ENCODE data around the gene EDC4. TPM values are rescaled to one million over a fixed set of nuclear protein-coding genes. Genes with fewer than 3 reads are reported as not detected.
A peak's percentile ranks its signal among the peaks of the same experiment; 100 is the strongest.

Gene EDC4
- total RNA-seq, 2 donors from 2014 or later, result 58.6 to 96.5 TPM

GRCh38 chr16:67880584-67880983 lies 7.7 kb downstream of the EDC4 start:
- TF ChIP-seq CTCF (IDR thresholded peaks at IDR 0.05), result no peak
- H3K9ac ChIP-seq (ENCODE audit: low read depth in 2 of 2, low read length in 2 of 2), result no peak overlapping the region
- H3K36me3 ChIP-seq, result peaks cover 40% of the 10 kb centered on the region
- DNase-seq, result no peak
- H3K27ac ChIP-seq, result no peak overlapping the region
- no peaks in the 10 kb centered on the region for H3K4me1 ChIP-seq
- intact Hi-C loops (cut with DNase I), result no loop called here
- H3K4me3 ChIP-seq, result no peak overlapping the region
- H3K27me3 ChIP-seq, result no peaks in the 10 kb centered on the region
- H3K9me3 ChIP-seq, result no peaks in the 10 kb centered on the region

- no peaks in the 10 kb centered on the region for H3K27me3 ChIP-seq
- H3K4me1 ChIP-seq, result no peaks in the 10 kb centered on the region
- no peak for TF ChIP-seq CTCF (IDR thresholded peaks at IDR 0.05)
- no peak overlapping the region for H3K27ac ChIP-seq
- no peaks in the 10 kb centered on the region for H3K9me3 ChIP-seq
- H3K36me3 ChIP-seq, result peaks cover 37% of the 10 kb centered on the region
- H3K9ac ChIP-seq (ENCODE audit: low read depth in 2 of 2, low read length in 2 of 2), result no peak overlapping the region
- H3K4me3 ChIP-seq, result no peak overlapping the region
- intact Hi-C loops (cut with DNase I), result loop anchor here (2.0 kb wide), 1 partner anchor 47 kb away; no protein-coding TSS in a partner anchor
- no peak for DNase-seq
These were observed 8.8 kb downstream of the EDC4 start for GRCh38 chr16:67881621-67882161.

- no peak for DNase-seq
- Histone ChIP-seq H3K36me3 (peaks cover 29% of the 10 kb centered on the region), H3K27ac (no peak overlapping the region), H3K27me3 (no peaks in the 10 kb centered on the region), H3K9me3 (no peaks in the 10 kb centered on the region), H3K4me1 (no peaks in the 10 kb centered on the region), H3K4me3 (no peak overlapping the region), H3K9ac (ENCODE audit: low read depth in 2 of 2, low read length in 2 of 2) (peak overlapping the region in 1 of 2 donors; percentile 56)
- no peak for TF ChIP-seq CTCF (IDR thresholded peaks at IDR 0.05)
- intact Hi-C loops (cut with DNase I), result loop anchor here (2.0 kb wide), 1 partner anchor 46 kb away; no protein-coding TSS in a partner anchor
These were observed 9.7 kb downstream of the EDC4 start for GRCh38 chr16:67882374-67883145.

- Histone ChIP-seq H3K4me3 (no peak overlapping the region), H3K27ac (no peak overlapping the region), H3K9me3 (no peaks in the 10 kb centered on the region), H3K27me3 (no peaks in the 10 kb centered on the region), H3K4me1 (no peaks in the 10 kb centered on the region), H3K36me3 (peaks cover 24% of the 10 kb centered on the region), H3K9ac (ENCODE audit: low read depth in 2 of 2, low read length in 2 of 2) (peak overlapping the region in 1 of 2 donors; percentile 56)
- intact Hi-C loops (cut with DNase I), result loop anchor here (2.0 kb wide), 1 partner anchor 45 kb away; no protein-coding TSS in a partner anchor
- DNase-seq, result peak; percentile 27
- TF ChIP-seq CTCF (IDR thresholded peaks at IDR 0.05), result no peak
These were observed 10.5 kb downstream of the EDC4 start for GRCh38 chr16:67883146-67883871.

GRCh38 chr16:67883872-67884261 lies 11.0 kb downstream of the EDC4 start:
- no peaks in the 10 kb centered on the region for H3K4me1 ChIP-seq
- no peak overlapping the region for H3K4me3 ChIP-seq
- no peaks in the 10 kb centered on the region for H3K27me3 ChIP-seq
- H3K27ac ChIP-seq, result no peak overlapping the region
- H3K9me3 ChIP-seq, result no peaks in the 10 kb centered on the region
- no peak overlapping the region for H3K9ac ChIP-seq (ENCODE audit: low read depth in 2 of 2, low read length in 2 of 2)
- peaks cover 19% of the 10 kb centered on the region for H3K36me3 ChIP-seq
- intact Hi-C loops (cut with DNase I), result loop anchor here (2.0 kb wide), 1 partner anchor 45 kb away; no protein-coding TSS in a partner anchor
- peak; percentile 92 for TF ChIP-seq CTCF (IDR thresholded peaks at IDR 0.05)
- DNase-seq, result peak; percentile 64

Data from colonic mucosa (tissue), 4 donors.